Calu3 (cell line): ENCODE measurements around the gene EXOC6B. TPM values are rescaled to one million over a fixed set of nuclear protein-coding genes. Genes with fewer than 3 reads are reported as not detected.

Experiments used
- BruUV-seq: library from RNA; stranded (reverse); fragments of 400-500 nt; replicated peaks from 2 replicates; lab custom pipeline; 2021; lab: Mats Ljungman, UMichigan
- CTCF ChIA-PET: fragments of 300-600 bp; sonication (Branson Sonifier 250); formaldehyde crosslinking; loops from one replicate; lab custom pipeline; 2022; ENCODE audit warnings: antibody characterized with exemption; lab: Charles Lee
- DNase-seq: peaks from one replicate; pipeline ENCODE4 v3.0.0; 2022
- H3K27ac Mint-ChIP-seq: one replicate; pipeline ENCODE4 v1.8.0; 2022; ENCODE audit warnings: mixed read lengths; ENCODE audit not compliant: unreplicated experiment
- H3K27me3 Mint-ChIP-seq: one replicate; pipeline ENCODE4 v1.8.0; 2022; ENCODE audit warnings: mixed read lengths; ENCODE audit not compliant: unreplicated experiment
- H3K36me3 Mint-ChIP-seq: one replicate; pipeline ENCODE4 v1.8.0; 2022; ENCODE audit warnings: mild to moderate bottlenecking, moderate library complexity, mixed read lengths; ENCODE audit not compliant: insufficient read depth, unreplicated experiment
- H3K4me1 Mint-ChIP-seq: one replicate; pipeline ENCODE4 v1.8.0; 2022; ENCODE audit warnings: mild to moderate bottlenecking, low read depth, mixed read lengths; ENCODE audit not compliant: unreplicated experiment
- H3K4me3 Mint-ChIP-seq: one replicate; pipeline ENCODE4 v1.8.0; 2022; ENCODE audit warnings: mild to moderate bottlenecking, low read depth, moderate library complexity, mixed read lengths; ENCODE audit not compliant: unreplicated experiment
- H3K9me3 Mint-ChIP-seq: one replicate; pipeline ENCODE4 v1.8.0; 2022; ENCODE audit warnings: low read depth, mixed read lengths; ENCODE audit not compliant: unreplicated experiment
- intact Hi-C: fragments of 100-400 bp; cut with micrococcal nuclease; formaldehyde crosslinking; loops from one replicate; pipeline ENCODE4 v1.10.0; 2022; ENCODE audit not compliant: unreplicated experiment
- total RNA-seq: library from RNA; stranded (reverse); gene quantifications from 2 replicates; pipeline ENCODE4 v1.2.3, GENCODE V29; 2022
- TF ChIP-seq, protein P1 (sequence below): fragments of 200-600 bp; IDR thresholded peaks from one replicate; pipeline ENCODE4 v1.8.0; 2022; ENCODE audit warnings: antibody characterized with exemption; ENCODE audit not compliant: unreplicated experiment

EXOC6B gene
- total RNA-seq, 1 experiment from 2014 or later, result 26.6 TPM

DNA sequence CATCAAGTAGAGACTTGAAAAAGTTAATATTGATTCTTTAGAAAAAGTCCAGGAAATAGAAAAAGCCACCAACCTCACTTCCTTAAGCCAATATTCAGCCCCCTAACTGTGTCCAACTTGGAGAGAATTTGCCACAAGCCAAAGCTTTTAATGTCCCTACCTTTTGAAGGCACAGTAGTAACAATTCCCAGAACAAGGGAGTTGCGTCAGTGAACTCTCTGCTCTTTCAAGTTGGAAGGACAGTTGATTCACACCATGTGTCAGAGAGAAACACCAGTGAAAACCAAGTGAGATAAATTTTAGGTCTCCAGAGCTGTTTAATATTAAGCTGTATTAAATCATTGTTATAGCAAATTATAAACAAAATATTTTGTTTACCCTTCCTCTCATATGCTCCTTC is 66.1 kb downstream of the EXOC6B start:
- no peak for DNase-seq
- H3K9me3 Mint-ChIP-seq, result peaks cover 2% of the 10 kb centered on the region
- H3K27me3 Mint-ChIP-seq, result no peaks in the 10 kb centered on the region
- no TSS peak for BruUV-seq
- H3K27ac Mint-ChIP-seq, result no peak overlapping the region
- CTCF ChIA-PET, result no interaction called here
- H3K4me1 Mint-ChIP-seq, result peaks cover 25% of the 10 kb centered on the region
- TF ChIP-seq, protein P1, sequence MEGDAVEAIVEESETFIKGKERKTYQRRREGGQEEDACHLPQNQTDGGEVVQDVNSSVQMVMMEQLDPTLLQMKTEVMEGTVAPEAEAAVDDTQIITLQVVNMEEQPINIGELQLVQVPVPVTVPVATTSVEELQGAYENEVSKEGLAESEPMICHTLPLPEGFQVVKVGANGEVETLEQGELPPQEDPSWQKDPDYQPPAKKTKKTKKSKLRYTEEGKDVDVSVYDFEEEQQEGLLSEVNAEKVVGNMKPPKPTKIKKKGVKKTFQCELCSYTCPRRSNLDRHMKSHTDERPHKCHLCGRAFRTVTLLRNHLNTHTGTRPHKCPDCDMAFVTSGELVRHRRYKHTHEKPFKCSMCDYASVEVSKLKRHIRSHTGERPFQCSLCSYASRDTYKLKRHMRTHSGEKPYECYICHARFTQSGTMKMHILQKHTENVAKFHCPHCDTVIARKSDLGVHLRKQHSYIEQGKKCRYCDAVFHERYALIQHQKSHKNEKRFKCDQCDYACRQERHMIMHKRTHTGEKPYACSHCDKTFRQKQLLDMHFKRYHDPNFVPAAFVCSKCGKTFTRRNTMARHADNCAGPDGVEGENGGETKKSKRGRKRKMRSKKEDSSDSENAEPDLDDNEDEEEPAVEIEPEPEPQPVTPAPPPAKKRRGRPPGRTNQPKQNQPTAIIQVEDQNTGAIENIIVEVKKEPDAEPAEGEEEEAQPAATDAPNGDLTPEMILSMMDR, result no peak
- no peaks in the 10 kb centered on the region for H3K36me3 Mint-ChIP-seq
- intact Hi-C loops, result no loop called here
- no peak overlapping the region for H3K4me3 Mint-ChIP-seq

DNA sequence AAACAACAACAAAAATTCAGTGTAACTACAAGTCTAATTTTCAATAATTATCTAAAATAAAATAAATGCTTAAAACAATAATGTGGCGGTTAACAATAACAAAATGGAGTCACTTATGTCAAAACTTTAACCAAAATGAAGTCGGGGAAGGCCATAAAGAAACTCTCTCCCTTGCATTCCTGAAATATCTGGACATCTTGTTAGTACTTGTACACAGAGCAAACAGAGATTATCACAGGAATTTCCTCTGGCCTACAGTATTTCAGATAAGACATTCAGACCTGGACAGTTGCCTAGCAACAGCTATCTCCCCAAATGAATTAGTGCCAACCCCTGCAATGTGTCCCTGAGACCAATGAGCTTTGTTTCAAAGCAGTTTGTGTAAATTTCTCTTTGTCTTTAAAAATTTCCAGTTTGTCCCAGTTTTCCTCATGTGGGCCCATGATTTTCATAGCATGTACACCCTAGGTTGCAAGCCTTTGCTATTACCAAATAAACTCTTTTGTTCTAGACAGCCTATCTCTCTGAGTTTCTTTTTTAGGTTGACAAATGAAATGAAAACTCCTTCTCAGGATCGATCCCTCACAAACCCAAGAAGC is 68.6 kb downstream of the EXOC6B start:
- TF ChIP-seq, protein P1, result no peak
- CTCF ChIA-PET, result no interaction called here
- Mint-ChIP-seq H3K27me3 (no peaks in the 10 kb centered on the region), H3K27ac (peak overlapping the region; percentile 46), H3K4me1 (peaks cover 25% of the 10 kb centered on the region), H3K4me3 (no peak overlapping the region), H3K9me3 (no peaks in the 10 kb centered on the region), H3K36me3 (no peaks in the 10 kb centered on the region)
- DNase-seq, result peak; percentile 54
- BruUV-seq, result no TSS peak
- intact Hi-C loops, result no loop called here

DNA sequence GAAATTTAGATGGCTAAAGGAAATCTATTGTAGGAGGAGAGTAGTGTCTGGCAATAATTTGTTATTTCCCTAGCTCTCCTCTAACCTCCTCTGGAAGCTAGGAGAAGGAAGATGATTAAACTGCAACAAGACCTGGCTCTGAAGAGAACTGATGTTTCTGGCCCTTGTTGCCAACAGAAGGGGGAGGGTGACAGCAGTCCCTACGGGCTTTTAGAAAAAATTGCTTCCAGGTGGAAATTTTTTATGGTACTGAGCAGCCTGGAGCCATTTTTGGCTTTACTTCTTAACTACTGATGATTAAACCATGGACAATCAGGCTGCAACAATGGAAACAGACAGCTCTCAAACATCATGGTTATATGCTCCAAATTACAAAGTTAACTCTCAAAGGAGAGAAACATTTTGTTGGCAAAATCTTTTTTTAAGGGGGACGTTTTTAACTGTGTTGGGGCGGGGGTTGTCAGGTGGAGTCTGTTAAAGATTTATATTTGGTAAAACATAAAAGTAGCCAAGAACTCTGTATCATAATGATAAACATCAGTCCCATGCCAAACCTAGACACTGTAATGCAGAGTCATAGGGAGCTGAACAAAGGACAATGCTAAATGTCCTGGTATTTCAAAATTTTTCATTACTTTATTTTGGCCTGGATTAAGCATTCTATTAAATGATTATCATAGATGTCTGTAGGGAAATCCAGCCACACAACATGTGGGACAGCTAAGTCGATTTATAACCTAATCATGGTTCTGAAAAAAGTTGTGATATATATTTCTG is 70.0 kb downstream of the EXOC6B start:
- TF ChIP-seq, protein P1, result no peak
- intact Hi-C loops, result no loop called here
- Mint-ChIP-seq H3K27me3 (no peaks in the 10 kb centered on the region), H3K9me3 (no peaks in the 10 kb centered on the region), H3K36me3 (no peaks in the 10 kb centered on the region), H3K4me3 (no peak overlapping the region), H3K4me1 (peaks cover 25% of the 10 kb centered on the region), H3K27ac (no peak overlapping the region)
- BruUV-seq, result no TSS peak
- DNase-seq, result no peak
- CTCF ChIA-PET, result no interaction called here

DNA sequence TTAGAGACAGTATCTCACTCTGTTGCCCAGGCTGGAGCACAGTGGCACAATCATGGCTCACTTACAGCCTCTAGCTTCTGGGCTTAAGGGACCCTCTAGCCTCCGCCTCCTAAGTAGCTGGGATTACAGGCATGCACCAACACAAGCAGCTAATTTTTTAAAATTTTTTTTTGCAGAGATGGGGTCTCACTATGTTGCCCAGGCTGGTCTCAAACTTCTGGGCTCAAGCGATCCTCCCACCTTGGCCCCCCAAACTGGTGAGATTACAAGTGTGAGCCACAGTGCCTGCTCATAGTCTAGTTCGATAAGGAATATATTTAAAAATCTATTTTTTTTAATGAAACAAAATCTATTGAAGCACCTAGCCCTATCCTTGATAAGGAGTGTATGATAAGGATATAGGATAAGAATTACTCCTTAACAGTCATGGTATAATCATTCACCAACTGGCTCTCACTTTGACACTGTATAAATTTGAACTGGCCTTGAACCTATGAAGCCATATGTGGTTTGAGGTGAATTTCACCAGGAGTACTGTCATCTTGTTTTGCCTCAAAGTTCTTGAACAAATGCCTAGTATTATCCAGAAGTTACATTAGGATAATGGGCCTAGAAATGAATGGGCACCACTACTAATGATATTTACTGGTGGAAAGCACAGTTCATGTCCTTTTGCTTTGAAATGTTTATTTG is 71.1 kb downstream of the EXOC6B start:
- BruUV-seq, result no TSS peak
- no peak overlapping the region for H3K27ac Mint-ChIP-seq
- no peak overlapping the region for H3K4me3 Mint-ChIP-seq
- H3K9me3 Mint-ChIP-seq, result no peaks in the 10 kb centered on the region
- CTCF ChIA-PET, result no interaction called here
- TF ChIP-seq, protein P1, result no peak
- intact Hi-C loops, result no loop called here
- H3K4me1 Mint-ChIP-seq, result peaks cover 24% of the 10 kb centered on the region
- H3K27me3 Mint-ChIP-seq, result no peaks in the 10 kb centered on the region
- no peak for DNase-seq
- no peaks in the 10 kb centered on the region for H3K36me3 Mint-ChIP-seq
